GM12891 (cell line): Measurements from ENCODE around the gene AMIGO3.

ENCODE experiments used
- POLR2A ChIP-seq: IDR thresholded peaks from 2 replicates; pipeline ENCODE4 v1.6.1; 2011; ENCODE audit warnings: low read depth, low read length, control low read depth
- POLR2AphosphoS5 ChIP-seq: IDR thresholded peaks from 2 replicates; pipeline ENCODE4 v1.6.1; 2011; ENCODE audit warnings: low read depth, low read length, control low read depth
- POU2F2 ChIP-seq: IDR thresholded peaks from 2 replicates; pipeline ENCODE4 v1.6.1; 2011; ENCODE audit warnings: low read depth, mild to moderate bottlenecking, control low read depth, low read length, moderate library complexity
- TAF1 ChIP-seq: IDR thresholded peaks from 2 replicates; pipeline ENCODE4 v1.6.1; 2011; ENCODE audit warnings: low read depth, low read length, control low read depth

DNA sequence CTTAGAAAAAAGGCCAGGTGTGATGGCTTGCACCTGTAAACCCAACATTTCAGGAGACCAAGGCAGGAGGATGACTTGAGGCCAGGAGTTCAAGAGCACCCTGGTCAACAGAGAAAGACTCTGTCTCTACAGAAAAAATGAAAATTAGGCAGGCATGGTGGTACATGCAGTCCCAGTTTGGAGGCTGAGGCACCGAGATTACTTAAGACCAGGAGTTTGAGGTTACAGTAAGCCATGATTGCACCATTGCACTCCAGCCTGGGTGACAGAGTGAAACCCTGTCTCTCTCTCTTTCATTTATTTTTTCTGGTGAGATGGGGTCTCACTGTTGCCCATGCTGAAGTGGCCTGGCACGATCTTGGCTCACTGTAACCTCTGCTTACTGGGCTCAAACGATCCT, 42.2 kb upstream of the AMIGO3 start:
- TF ChIP-seq POLR2AphosphoS5 (no peak), TAF1 (no peak), POLR2A (no peak), POU2F2 (no peak)
